ENCODE results near the gene CLNK.
"Not testable (repeated sequence)": the region's sequence is repeated elsewhere in the genome, so short reads cannot be mapped to it uniquely, and the experiment has no call there.

The CLNK gene

DNA sequence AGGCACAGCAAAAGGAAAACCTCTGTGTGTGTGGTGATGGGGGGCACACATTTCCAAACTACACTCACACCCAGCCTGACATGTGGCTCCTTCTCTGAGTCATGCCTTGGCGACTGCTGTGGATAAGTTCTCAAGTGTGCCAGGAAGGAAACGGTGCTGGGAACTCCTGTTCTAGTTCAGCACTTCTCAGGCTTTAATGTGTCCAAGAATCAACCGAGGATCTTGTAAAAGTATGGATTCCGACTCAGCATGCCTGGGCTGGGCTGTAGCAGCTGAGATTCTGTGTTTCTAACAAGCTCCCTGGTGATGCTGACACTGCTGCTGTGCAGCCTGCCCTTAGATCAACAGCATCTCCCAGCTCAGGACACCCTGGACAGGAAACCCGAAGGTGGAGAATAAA, 20.2 kb downstream of the CLNK start:
- no peak for DNase-seq (ENCODE audit: low read depth in 2 of 2)

DNA sequence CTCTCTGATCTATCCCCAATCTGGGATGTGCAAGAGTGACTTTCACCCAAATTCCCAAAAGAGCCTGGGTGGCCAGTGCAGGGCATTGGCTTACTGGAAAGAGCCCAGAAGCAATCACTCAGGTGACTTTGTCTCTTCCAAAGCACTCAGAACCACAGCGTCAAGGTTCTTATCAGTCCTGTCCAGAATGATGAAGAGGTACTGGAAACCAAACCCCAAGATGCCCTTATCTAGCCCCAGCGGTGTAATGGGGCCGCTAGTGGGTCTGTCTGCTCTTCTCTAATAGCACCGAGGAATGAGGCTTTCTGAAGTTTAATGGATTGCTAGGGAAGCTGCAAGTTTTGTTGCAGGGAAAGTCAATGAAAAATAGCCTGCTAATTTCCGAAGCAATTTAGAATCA, 21.6 kb downstream of the CLNK start:
- no peak for DNase-seq (ENCODE audit: low read depth in 2 of 2)

DNA sequence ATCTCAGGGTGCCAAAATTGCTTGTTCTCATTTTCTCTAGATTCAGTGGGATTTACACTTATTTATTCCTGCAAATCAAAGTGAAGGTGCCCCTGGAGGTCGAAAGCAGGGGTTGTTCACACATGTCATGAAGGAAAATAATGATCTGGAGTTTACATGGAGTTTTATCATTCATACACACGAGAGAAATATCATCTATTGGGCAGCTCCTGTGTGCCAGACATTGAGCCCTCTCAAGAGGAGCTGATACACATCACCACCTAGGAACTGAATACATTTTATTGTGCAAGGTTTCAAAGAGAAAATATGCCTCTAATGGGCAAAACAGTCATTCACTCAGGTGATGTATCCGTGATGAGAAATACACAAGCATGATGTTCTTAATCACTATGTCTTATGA, 23.5 kb downstream of the CLNK start:
- no peak for DNase-seq (ENCODE audit: low read depth in 2 of 2)

DNA sequence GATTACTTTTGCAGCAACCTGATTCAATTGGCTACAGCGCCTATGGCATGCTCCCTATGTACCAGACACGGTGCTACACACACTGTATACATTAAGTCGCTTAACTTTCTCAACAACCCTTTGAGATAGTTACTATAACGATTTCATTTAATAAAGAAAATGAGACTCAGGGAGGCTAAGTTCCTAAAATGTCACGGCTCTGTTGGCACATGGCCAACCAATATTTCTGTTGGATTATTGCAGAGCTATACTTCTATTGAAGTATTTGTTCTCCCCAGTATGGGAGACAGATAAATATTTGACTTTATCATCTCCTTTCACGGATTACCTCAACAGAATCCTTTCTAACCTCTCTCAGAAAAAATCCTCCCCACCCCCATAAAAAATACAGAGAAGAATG, 25.3 kb downstream of the CLNK start:
- DNase-seq (ENCODE audit: low read depth in 2 of 2) = no peak

DNA sequence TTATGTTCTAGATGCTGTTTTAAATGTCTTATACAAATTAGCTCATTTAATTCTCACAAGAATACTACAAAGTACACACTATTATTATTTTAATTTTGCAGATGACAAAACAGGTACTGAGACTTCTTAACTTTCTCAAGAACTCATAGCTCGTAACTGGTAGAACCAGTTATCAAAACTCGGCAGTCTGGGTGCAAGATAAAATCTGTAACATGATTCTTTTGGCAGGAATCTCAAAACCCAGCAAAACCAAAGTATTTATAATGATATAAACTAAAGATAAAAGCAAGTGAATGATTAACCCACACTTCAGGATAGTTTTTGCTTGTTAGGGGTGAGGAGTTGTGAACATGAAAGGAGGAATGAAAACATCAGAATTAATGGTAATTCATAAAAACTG, 27.6 kb downstream of the CLNK start:
- DNase-seq (ENCODE audit: low read depth in 2 of 2) = no peak

DNA sequence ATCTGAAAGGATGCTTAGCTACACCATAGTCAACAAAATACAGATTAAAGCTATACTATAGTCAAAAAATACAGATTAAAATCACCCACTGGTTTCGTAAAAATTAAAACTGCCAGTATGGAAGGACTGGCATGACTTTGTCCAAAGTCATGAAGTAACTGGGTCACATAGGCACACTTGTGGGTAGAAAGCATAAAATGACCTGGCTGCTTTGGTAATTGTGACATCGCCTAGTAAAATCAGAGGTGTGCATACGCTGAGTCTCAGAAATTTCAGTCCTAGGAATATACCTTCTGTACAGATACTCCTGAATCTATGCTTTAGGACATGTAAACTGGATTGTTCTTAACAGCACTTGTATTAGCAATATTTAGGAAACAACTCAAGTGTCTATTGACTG, 28.1 kb downstream of the CLNK start:
- no peak for DNase-seq (ENCODE audit: low read depth in 2 of 2)

DNA sequence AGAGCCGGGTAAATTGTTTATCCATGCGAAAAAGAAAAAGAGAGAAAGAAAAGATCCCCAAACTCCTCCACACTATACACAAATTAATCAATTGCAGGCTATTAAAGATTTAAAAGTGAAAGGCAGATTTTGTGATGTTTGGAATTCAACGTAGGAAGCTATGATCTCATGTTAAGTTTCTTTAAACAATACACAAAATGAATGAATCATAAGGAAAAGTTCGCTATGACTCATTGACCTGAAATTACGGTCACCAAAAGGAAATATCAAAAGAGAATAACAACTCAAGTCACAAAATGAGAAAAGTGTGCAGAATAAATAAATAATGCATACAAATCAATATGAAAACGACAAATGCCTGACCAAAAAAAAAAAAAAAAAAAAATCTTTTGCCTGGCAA, 28.6 kb downstream of the CLNK start:
- DNase-seq (ENCODE audit: low read depth in 2 of 2) = no peak

DNA sequence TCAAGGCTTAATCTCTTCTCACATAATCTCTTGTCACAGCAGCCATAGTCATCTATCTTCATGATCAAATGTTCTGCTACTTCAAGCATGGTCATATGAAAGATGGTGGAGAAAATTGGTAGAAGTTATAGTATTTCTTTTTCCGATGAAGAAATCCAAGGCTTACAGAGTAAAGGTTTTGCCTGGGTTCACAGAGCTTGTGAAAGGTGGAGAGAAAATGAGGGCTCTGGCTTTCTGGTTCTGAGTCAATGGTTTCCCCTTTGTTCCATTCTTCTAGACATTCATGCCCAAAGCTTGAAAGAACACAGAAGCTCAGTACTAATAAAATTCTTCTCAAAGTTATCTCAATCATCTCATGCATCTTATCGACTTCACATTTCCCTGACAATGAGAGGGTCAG, 36.1 kb downstream of the CLNK start:
- no peak for DNase-seq (ENCODE audit: low read depth in 2 of 2)

DNA sequence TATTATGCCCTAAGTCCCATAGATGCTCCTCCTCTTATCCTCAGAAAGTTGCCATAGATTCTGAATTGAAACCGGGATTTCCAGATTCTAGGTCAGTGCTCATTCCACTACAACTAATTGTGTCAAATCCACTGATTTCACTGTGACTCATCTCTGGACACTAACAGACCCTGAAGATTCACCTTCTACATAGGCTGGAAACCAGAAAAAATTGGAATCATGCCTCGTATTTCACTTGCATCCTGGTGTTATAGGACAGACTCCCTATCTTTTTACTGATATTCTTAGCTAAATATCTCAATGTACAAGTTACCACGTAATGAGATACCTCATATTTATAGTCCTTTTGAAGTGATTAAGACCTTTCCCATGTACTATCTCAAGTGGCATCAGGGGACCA, 36.7 kb downstream of the CLNK start:
- DNase-seq (ENCODE audit: low read depth in 2 of 2) = no peak

DNA sequence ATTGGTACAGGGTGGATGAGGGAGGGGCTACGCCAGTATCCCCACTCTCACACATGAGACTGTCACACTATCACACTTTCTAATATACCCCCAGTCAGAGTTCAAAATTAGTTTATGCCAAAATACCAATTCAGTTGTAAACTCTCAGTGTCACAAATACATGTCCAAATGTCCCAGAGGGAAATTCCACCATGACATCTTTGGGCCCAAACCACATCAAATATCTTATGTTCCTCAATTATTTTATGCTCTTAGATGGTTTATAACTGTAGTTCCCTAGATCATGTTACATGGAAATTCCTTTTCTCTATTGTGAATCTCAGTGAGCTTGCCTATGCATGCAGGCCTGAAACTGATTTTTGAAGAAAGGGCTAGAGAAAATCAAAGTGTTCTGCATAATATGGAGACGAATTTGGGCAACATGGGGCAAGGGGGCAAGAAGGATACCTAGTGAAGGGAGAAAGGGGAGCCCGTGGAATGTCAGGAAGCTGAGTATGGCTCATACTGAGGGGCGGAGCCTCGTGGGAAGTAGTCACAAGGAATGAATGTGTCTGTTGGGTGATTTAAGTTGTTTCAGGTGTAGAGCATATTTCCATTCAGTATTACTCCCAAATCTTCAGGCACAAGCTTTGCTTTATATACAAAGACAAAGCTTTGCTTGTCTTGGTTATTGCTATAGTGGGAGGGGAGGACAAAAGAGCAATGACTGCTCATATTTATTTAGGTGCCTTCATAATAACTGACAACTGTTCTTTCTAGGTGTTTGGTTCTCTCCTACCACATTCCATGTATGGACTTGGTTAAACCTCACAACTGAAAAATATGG, 40.8 kb downstream of the CLNK start:
- DNase-seq (ENCODE audit: low read depth in 2 of 2) = no peak

DNA sequence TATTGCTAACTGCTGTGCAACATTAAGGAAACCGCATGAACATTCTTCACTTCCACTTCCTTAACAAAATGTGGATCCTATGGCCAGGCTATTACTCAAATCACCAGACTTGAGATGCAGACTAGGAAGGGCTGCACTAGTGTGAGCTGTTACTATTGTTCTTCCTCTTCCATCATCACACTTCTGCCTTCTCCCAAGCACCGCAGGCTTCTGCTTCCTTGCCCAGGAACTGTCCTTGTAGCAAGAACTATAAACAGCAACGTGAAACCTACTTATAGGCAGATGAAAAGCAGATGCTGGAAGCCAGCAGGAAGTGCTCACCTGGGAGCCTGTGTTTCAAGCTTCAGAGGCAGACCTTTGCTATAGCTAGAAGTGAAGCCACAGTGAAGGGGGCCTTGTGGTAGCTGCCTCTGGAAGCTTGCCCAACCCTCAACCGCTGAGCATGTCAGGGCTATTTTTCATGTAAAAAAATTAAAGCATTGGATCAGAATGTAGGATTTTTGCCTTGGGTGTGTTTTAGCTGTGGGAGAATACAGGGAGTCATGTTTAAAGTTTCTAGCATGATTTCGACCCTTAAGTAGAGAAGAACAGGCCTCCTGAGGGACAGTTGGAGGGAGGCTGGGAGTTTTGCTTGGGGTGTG, 43.9 kb downstream of the CLNK start:
- no peak for DNase-seq (ENCODE audit: low read depth in 2 of 2)

DNA sequence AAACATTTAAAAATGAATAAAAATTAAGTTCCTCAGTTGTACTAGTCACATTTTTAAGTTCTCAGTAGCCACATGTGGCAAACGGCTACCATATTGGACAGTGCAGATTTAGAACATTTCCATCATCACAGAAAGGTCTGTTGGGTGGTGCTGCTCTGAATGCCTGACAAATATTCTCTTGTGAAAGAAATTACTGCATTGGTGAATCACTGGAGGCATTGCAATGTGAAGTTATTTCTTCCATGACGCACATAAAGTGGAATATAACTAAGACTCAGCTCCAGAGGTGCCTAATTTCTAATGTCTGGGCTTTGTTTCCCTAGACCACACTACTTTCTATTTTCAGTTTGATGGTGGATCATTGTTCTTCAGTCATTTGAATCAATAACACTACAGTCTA, 44.9 kb downstream of the CLNK start:
- no peak for DNase-seq (ENCODE audit: low read depth in 2 of 2)

DNA sequence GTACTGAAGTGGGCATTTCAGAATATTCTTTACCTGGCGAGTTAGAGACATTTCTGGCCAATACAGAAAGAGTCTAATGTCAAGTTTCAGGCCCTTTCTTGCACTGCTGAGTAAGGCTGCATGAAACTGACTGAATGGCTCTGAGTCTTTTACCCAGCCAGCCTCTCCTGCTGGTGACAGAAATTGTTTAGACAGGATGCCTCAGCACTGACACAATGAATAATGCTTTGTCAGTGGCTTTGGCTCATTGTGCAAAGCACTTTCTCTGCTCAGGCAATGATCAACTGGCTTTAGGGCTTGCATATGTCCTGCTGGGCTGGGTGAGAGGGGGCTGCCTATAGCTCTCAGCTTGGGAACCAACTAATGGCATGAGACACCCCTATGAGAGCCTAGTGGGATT, 45.5 kb downstream of the CLNK start:
- no peak for DNase-seq (ENCODE audit: low read depth in 2 of 2)

DNA sequence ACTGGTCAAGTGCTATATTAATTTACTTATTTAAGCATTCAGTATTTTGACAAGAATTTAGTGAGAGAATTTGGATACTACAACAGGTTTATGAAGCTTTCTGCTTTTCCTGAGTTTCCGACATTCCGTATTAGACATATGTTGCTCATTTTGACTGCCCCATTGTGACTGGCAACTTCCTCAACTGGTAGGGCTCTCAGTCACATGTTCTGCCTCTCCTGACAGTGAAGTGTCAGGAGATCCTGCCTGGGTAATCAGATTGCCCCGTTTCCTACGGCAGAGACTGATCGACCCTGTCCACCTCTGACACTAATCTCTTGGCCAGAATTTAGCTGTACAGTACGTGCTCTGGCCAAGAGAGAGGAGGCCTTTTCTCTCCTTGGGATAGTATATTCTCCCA, 49.5 kb downstream of the CLNK start:
- no peak for DNase-seq (ENCODE audit: low read depth in 2 of 2)

DNA sequence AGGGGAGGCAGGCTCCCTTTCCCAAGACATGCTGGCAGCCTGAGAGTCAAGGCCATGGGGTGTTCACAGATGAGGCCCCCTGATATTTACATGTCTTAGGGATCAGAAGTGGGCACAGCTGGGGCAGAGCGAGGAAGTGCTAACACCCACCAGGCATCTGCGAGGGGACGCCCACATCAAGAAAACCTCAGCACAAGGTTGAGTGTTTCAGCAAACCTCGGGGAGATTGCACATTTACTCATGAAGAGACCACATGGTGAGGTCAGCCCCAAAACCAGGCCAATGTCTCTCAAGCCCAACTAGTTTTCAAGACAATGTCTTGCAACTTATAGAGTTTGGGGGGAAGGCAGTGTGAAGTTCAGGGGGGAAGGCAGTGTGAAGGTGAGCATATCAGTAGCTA, 55.2 kb downstream of the CLNK start:
- DNase-seq (ENCODE audit: low read depth in 2 of 2) = no peak

DNA sequence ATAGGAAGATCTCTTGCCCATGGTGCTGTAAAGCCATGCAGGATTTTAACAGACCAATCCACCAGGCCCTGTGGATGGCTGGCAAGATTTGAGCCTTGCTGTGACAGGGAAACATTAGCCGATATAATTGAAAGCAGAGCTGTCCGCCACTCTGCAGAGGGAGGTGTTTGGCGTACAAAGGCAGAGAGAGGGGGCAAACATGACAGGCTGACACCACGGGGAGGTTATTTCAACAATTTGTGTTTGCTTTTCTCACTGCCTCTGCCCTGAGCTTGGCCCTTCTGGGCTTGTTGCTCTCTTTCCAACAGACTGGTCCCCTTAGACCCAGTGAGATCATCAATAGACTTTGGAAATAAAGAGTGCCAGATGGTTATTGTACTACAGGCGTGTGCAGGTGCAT, 59.4 kb downstream of the CLNK start:
- no peak for DNase-seq (ENCODE audit: low read depth in 2 of 2)

DNA sequence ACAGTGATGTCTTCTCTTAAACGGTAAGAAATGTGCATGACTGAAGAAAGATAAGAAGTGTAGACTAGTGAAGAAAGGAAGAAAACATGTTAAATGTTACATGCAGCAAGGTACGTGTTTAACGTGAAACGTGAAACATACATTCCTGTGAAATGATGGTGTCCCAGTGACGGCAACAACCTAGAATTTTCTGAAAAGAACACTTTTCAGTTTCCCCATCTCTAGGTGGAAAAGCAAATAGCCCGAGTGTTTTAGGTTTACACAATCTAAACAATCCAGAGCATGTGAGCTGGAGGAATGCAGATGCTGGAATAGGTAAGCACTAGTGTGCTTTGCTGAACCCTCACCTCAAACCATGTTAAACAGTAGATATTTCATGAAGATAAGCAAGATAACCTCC, 60.7 kb downstream of the CLNK start:
- no peak for DNase-seq (ENCODE audit: low read depth in 2 of 2)

DNA sequence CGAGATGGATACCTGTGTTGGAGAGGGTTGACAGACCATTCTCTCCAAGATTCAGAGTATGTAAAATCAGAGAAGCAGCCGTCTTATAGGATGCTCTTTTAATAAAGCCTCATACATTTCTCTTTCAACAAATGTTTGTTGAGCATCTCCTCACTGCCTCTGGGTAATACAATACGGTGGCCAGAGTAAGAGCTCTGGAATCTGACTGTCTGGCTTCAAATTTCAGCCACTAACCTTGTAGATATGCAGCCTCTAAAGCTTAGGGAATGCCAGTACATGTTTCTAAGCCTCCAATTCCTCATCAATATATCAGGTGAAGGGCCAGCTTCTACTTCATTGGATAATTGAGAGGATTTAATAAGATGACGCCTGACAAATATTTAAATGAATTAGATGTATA, 61.3 kb downstream of the CLNK start:
- no peak for DNase-seq (ENCODE audit: low read depth in 2 of 2)

DNA sequence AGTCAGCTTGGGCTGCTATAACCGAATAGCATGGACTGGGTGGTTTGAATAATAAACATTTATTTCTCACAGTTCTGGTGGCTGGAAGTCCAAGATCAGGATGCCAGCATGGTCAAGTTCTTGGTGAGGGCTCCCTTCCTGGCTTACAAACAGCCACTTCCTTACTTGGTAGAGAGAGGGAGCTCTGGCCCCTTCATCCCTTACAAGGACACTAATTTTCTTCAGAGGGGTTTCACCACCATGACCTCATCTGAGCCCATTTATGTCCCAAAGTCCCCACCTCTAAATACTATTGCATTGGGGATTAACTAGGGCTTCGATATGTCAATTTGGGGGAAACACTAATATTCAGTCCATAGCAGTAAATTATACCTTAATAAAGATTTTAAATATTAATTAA, 61.8 kb downstream of the CLNK start:
- DNase-seq (ENCODE audit: low read depth in 2 of 2) = no peak

DNA sequence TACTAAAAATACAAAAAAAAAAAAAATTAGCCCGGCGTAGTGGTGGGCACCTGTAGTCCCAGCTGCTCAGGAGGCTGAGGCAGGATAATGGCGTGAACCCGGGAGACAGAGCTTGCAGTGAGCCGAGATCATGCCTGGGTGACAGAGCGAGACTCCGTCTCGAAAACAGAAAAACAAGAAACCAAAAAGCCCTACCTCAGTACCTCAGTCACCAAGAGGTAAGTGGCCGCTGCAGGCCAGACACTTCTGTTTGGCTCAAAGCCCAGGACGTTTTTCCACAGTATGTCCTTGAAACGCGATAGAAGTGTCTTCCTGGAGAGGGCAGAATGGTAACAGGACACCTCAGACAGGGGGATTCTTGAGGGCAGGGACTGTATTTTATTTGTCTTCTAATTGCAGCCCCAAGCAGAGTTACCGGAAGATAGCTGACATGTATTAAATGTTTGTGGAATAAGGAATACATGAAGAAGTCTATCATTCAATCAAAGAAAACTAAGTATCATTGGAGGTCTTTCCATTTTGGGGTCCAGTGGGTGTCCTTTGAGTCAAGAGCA, 63.6 kb downstream of the CLNK start:
- no peak for DNase-seq (ENCODE audit: low read depth in 2 of 2)

DNA sequence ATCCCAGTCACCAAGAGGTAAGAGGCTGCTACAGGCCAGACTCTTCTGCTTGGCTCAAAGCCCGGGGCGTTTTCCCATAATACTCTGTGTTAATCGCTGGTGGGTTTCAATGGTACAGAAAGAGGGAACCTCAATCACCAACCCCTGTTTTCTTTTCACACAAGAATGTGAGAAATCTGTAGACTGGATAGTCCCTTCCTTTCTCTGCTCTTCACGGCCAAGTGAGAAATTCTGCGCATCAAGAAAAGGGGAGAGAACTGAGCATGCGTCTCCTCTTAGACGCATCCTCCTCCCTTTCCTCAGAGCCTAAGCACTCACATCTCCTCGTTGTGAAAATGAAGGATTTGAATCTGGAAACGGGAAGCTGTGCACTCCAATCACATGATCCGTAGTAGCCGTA, 64.7 kb downstream of the CLNK start:
- DNase-seq (ENCODE audit: low read depth in 2 of 2) = no peak

DNA sequence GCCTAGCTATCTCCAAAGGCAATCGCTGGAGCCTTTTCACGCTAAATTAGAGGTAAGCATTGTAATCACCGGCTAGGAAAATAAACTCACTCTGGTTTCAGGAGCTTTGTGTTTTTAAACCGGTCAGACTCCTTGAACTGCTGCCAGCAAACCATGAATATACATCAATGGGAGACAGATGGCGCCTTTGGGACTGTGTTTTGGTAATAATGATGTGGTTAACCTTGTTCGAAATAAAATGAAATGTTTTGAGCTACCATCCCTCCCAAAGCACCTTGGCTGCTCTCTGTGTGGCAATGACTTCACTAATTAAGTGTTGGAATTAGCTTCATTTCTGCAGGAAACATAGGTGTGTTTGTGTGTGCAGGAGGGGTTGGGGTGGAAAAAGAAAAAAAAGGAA, 65.3 kb downstream of the CLNK start:
- DNase-seq (ENCODE audit: low read depth in 2 of 2) = no peak

DNA sequence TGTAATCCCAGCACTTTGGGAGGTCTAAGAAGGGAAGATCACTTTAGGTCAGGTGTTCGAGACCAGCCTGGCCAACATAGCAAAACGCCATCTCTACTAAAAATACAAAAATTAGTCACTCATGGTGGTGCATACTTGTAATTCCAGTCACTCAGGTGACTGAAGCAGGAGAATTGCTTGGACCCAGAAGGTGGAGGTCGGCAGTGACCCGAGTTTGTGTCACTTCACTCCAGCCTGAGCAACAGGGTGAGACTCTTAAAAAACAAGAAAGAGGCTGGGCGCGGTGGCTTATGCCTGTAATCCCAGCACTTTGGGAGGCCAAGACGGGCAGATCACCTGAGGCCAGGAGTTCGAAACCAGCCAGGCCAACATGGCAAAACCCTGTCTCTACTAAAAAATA, 69.6 kb downstream of the CLNK start:
- DNase-seq (ENCODE audit: low read depth in 2 of 2) = not testable (repeated sequence)

All from stimulated activated CD4-positive, alpha-beta T cell treated with anti-CD3 and anti-CD28 coated beads, Interleukin-15, amount 100 ng/mL, for 48 hours (primary cell).